Mucosa of descending colon (tissue), 3 donors: ENCODE results near the gene MCTP1. TPM values are rescaled to one million over a fixed set of nuclear protein-coding genes. Genes with fewer than 3 reads are reported as not detected.

Experiments
- ATAC-seq: fragments of 200-7000 bp; cut with Tn5 transposase; one replicate; pipeline ENCODE4 v1.9.1; 2020; ENCODE audit warnings: mild to moderate bottlenecking, moderate library complexity
- DNase-seq, 3 donors: peaks; one replicate each; pipeline ENCODE4 v3.0.0-alpha.2; 2020
- H3K36me3 ChIP-seq: fragments of 200-600 bp; one replicate; pipeline ENCODE4 v1.8.0; 2021; ENCODE audit warnings: low read depth, mild to moderate bottlenecking
- H3K4me1 ChIP-seq: fragments of 200-600 bp; one replicate; pipeline ENCODE4 v1.8.0; 2021; ENCODE audit warnings: low read depth, mild to moderate bottlenecking
- H3K4me3 ChIP-seq: fragments of 200-600 bp; one replicate; pipeline ENCODE4 v1.8.0; 2021; ENCODE audit warnings: mild to moderate bottlenecking
- H3K9me3 ChIP-seq: fragments of 200-600 bp; one replicate; pipeline ENCODE4 v1.8.0; 2021; ENCODE audit warnings: mild to moderate bottlenecking
- CTCF ChIP-seq: fragments of 200-600 bp; IDR thresholded peaks from one replicate; pipeline ENCODE4 v1.8.0; 2022; ENCODE audit warnings: antibody characterized with exemption, mild to moderate bottlenecking
- intact Hi-C, 2 donors: fragments of 100-400 bp; cut with DNase I in 1 of 2; cut with micrococcal nuclease in 1 of 2; formaldehyde crosslinking; loops; one replicate each; pipeline versions ENCODE4 v1.11.0 to v1.11.1; 2022; cut with DNase I, micrococcal nuclease
- total RNA-seq, 3 donors: library from RNA; stranded (reverse); fragmentation: NEBNext Ultra II Directional in 2 of 3; extraction: Animal tissue kit (Norgen Biotek cat#: 25700) in 2 of 3; gene quantifications; one replicate each; pipeline versions ENCODE4 v1.2.1 to v1.2.4, GENCODE V29; 2021 to 2023
- donor health status: DM: no; HTN: no; CAD: no; lungs with moderate emphysema.
- donor health status: DM: no; HTN: no; CAD: no.
- donor health status: DM: no; HTN: yes; CAD: no.

MCTP1 gene
- total RNA-seq, 3 donors from 2014 or later = 6.8 to 12.3 (median 7.7) TPM

DNA sequence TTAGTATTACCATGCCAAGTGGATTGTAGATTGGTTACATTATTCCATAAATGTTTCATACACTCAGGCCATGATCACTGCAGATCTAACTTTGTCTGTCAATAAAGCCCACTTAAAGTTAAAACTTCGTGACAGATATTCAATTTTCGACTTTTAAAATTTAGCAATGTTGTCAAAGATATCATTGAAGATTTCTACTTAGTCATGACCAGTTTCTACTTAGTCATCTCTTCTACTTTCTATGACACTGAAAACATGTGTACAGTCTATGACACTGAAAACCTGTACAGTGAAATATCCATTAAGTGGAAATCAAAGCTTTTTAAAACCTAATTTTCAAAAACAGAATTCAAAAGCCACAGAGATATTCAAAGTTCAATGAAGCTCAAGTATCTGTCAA lies 258.2 kb downstream of the MCTP1 start:
- no peak for DNase-seq
- intact Hi-C loops = no loop called here
- no peak for TF ChIP-seq CTCF
- no peak for ATAC-seq
- no peak overlapping the region for H3K4me3 ChIP-seq
- H3K9me3 ChIP-seq = no peaks in the 10 kb centered on the region
- H3K4me1 ChIP-seq = peaks cover 2% of the 10 kb centered on the region
- H3K36me3 ChIP-seq = no peaks in the 10 kb centered on the region

DNA sequence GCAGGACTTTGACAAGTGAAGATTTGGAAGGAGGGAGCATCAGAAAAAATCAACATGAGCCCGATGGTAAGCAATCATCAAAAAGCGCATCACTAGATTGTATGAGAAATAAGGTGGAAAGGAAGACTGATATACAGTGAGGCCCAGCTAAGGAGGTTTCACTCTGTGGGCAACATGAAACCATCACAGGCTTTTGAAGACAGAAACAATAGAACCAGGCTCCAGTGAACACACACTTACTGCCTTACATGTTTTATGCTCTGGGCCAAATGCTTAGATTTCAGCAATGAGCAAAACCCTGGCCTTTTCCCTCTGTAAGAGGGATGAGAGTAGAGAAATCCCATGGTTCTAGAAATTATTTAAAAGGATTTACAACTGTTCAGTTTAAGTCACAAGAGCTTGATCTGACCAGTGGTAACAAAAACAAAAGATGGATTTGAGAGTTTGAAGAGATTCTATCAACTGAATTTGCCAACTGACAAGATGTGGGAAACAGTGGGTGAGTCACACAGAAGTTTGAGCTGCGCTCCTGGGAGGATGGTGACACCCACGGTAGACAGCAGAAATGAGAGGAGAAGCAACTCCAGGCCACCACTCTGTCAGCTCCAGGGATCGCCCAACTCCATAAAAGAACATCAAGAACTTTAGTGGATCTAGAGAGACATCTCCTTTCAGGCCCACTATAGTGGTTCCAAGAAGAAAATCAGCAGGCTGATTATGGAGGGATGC lies 261.8 kb downstream of the MCTP1 start:
- intact Hi-C loops = no loop called here
- H3K36me3 ChIP-seq = no peaks in the 10 kb centered on the region
- no peak overlapping the region for H3K4me3 ChIP-seq
- H3K9me3 ChIP-seq = no peaks in the 10 kb centered on the region
- peaks cover 2% of the 10 kb centered on the region for H3K4me1 ChIP-seq
- ATAC-seq (no peak), DNase-seq (no peak)
- TF ChIP-seq CTCF = no peak

DNA sequence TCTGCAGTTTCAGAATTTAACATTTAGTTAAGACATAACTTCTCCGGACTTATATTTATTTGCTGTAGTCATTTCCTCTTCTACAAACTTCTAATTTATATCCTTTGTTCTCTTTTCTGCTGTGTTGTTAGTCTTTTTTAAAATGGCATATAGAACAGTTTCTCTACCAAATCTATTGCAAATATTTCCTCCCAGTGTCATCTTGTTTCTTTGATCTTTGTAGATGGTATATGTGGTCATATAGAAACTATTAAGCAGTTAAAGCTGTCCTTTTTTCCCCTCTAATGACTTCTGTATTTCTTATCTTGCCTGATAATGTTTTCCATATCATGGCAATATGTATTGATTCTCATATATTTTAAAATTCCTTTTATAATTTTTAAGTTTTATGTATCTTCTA lies 264.5 kb downstream of the MCTP1 start:
- Histone ChIP-seq H3K9me3 (no peaks in the 10 kb centered on the region), H3K36me3 (no peaks in the 10 kb centered on the region), H3K4me3 (no peak overlapping the region), H3K4me1 (no peaks in the 10 kb centered on the region)
- no peak for TF ChIP-seq CTCF
- ATAC-seq = no peak
- intact Hi-C loops = no loop called here
- DNase-seq = no peak

DNA sequence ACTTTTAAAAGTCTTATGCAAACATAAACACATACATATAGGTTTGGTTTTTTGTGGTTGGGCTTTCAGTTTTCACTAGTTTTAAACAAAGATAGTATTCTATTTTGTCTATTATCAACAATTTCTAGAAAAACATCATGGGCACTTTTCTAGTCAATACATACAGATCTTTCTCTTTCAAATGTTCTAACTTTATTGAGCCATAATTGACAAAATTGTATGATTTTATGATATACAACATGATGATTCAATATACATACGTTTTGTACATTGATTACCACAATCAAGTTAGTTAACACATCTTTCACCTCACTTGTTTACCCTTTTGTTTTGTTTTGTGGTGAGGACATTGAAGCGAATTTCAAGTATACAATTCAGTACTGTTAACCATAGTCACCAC lies 265.9 kb downstream of the MCTP1 start:
- H3K4me3 ChIP-seq = no peak overlapping the region
- intact Hi-C loops = no loop called here
- TF ChIP-seq CTCF = no peak
- no peaks in the 10 kb centered on the region for H3K36me3 ChIP-seq
- no peaks in the 10 kb centered on the region for H3K9me3 ChIP-seq
- DNase-seq (no peak), ATAC-seq (no peak)
- no peaks in the 10 kb centered on the region for H3K4me1 ChIP-seq

DNA sequence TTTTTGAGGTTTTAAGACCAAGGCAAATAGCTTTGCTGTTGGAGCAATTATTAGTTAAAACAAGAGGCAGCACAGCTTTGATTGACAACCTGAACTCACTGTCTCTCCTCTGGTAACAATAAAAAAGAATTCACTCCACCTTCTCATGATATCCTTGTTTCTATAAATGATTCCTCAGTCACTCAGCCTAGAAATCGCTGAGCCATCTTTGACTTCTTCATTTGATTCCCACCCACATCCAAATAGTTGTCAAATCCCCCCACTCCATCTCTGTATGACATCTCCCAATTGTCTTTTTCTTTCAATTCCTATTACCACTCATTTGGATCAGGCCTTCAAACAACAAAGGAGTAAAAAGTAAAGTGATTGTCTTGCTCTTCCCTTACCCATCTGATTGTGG lies 266.4 kb downstream of the MCTP1 start:
- Histone ChIP-seq H3K9me3 (no peaks in the 10 kb centered on the region), H3K36me3 (no peaks in the 10 kb centered on the region), H3K4me3 (no peak overlapping the region), H3K4me1 (no peaks in the 10 kb centered on the region)
- ATAC-seq = no peak
- no peak for DNase-seq
- no peak for TF ChIP-seq CTCF
- intact Hi-C loops = no loop called here

DNA sequence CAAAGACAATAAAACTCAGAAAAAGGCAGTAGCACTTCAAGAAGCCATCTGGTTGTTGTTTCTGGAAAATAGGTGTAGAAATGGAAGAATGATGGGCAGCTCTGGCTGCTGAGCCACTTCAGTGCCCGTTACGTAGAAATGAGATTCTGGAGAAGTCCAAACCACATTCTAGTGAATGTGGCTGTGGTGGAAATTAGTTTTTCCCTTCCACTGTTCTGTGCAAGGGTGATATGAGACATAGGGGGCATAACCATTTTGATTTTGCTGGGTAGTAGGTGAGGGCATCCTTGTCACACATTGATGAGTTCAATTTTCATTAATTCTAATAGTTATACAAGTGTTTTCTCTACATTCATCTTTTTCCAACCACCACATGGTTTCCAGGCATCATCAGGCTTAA lies 275.1 kb downstream of the MCTP1 start:
- Histone ChIP-seq H3K36me3 (no peaks in the 10 kb centered on the region), H3K4me1 (no peaks in the 10 kb centered on the region), H3K9me3 (peaks cover under 1% of the 10 kb centered on the region), H3K4me3 (no peak overlapping the region)
- intact Hi-C loops = no loop called here
- DNase-seq = no peak
- no peak for ATAC-seq
- no peak for TF ChIP-seq CTCF
